ENCODE measurements around the gene PTPN12.
"Not testable (repeated sequence)": the region's sequence is repeated elsewhere in the genome, so short reads cannot be mapped to it uniquely, and the experiment has no call there.

PTPN12 gene

GRCh38 chr7:77631820-77632219, 94.7 kb downstream of the PTPN12 start:
- no peak for TF ChIP-seq CTCF (IDR thresholded peaks at IDR 0.05; ENCODE audit: control extremely low read depth, extremely low read depth, low read depth, missing control alignments)
- DNase-seq (ENCODE audit: extremely low spot score): no peak
- ChIA-PET POLR2A (no interaction called here), CTCF (interaction anchor here (1.0 to 2.3 kb wide), 5 partner anchors 20 to 307 kb away, joined by 3 to 8 read pairs (median 3); no protein-coding TSS in a partner anchor)

GRCh38 chr7:77644774-77645173, 107.7 kb downstream of the PTPN12 start:
- CTCF ChIA-PET: interaction anchor here (1.0 kb wide), 1 partner anchor 9 kb away, joined by 3 read pairs; no protein-coding TSS in a partner anchor
- DNase-seq (ENCODE audit: extremely low spot score): no peak
- POLR2A ChIA-PET: no interaction called here
- TF ChIP-seq CTCF (IDR thresholded peaks at IDR 0.05; ENCODE audit: control extremely low read depth, extremely low read depth, low read depth, missing control alignments): no peak

GRCh38 chr7:77648742-77649338, 111.7 kb downstream of the PTPN12 start:
- POLR2A ChIA-PET: no interaction called here
- no peak for TF ChIP-seq CTCF (IDR thresholded peaks at IDR 0.05; ENCODE audit: control extremely low read depth, extremely low read depth, low read depth, missing control alignments)
- DNase-seq (ENCODE audit: extremely low spot score): no peak
- CTCF ChIA-PET: interaction anchor here (0.6 to 3.8 kb wide), 3 partner anchors 11 to 391 kb away, joined by 3 to 27 read pairs (median 27); no protein-coding TSS in a partner anchor

GRCh38 chr7:77649716-77650349, 112.7 kb downstream of the PTPN12 start:
- no peak for TF ChIP-seq CTCF (IDR thresholded peaks at IDR 0.05; ENCODE audit: control extremely low read depth, extremely low read depth, low read depth, missing control alignments)
- DNase-seq (ENCODE audit: extremely low spot score): no peak
- ChIA-PET POLR2A (no interaction called here), CTCF (interaction anchor here (1.0 to 4.2 kb wide), 9 partner anchors 10 to 394 kb away, joined by 3 to 38 read pairs (median 19); no protein-coding TSS in a partner anchor)

- POLR2A ChIA-PET: no interaction called here
- peak; percentile 69 for TF ChIP-seq CTCF (IDR thresholded peaks at IDR 0.05; ENCODE audit: control extremely low read depth, extremely low read depth, low read depth, missing control alignments)
- DNase-seq (ENCODE audit: extremely low spot score): peak; percentile 60
- CTCF ChIA-PET: interaction anchor here (0.7 to 4.2 kb wide), 66 partner anchors 8 to 1525 kb away, joined by 3 to 38 read pairs (median 4); partner anchors contain the start of gene RSBN1L
These were observed 114.6 kb downstream of the PTPN12 start for GRCh38 chr7:77651575-77652162.

- DNase-seq (ENCODE audit: extremely low spot score); POLR2A ChIA-PET: not testable (repeated sequence)
- CTCF ChIA-PET: interaction anchor here (0.9 to 4.2 kb wide), 10 partner anchors 12 to 284 kb away, joined by 3 to 27 read pairs (median 6); no protein-coding TSS in a partner anchor
These were observed 115.7 kb downstream of the PTPN12 start for GRCh38 chr7:77652826-77653225.

Data from GM10248 (cell line).